Brain microvascular endothelial cell (primary cell): ENCODE results near the gene KLHL3.

ENCODE experiments used
- DNase-seq: peaks from one replicate; pipeline ENCODE4 v3.0.0-alpha.2; 2020
- H3K27ac ChIP-seq: fragments of 250-450 bp; sonication (Bioruptor Pico); 2 replicates; pipeline ENCODE4 v1.5.1; 2020; ENCODE audit warnings: mild to moderate bottlenecking, moderate library complexity
- H3K27me3 ChIP-seq: fragments of 250-450 bp; sonication (Bioruptor Pico); replicated peaks from 2 replicates; pipeline ENCODE4 v1.5.1; 2020; ENCODE audit warnings: mild to moderate bottlenecking
- H3K36me3 ChIP-seq: fragments of 250-450 bp; sonication (Bioruptor Pico); replicated peaks from 2 replicates; pipeline ENCODE4 v1.5.1; 2020; ENCODE audit warnings: mild to moderate bottlenecking
- H3K4me3 ChIP-seq: 2 replicates; pipeline ENCODE4 v1.5.1; 2011; ENCODE audit warnings: low read depth, mild to moderate bottlenecking, control low read depth, low read length, moderate library complexity
- in situ Hi-C: cut with HindIII; loops from 2 replicates; pipeline ENCODE4 v1.10.0; 2017; ENCODE audit warnings: low sequenced_read_pairs, low pct_ligation_motif_present
- TF ChIP-seq, protein P1 (sequence below): IDR thresholded peaks from 2 replicates; pipeline ENCODE4 v1.5.1; 2011; ENCODE audit warnings: low read depth, mild to moderate bottlenecking, moderate library complexity, low read length, control low read depth, inconsistent platforms; ENCODE audit errors: missing control alignments

The KLHL3 gene

DNA sequence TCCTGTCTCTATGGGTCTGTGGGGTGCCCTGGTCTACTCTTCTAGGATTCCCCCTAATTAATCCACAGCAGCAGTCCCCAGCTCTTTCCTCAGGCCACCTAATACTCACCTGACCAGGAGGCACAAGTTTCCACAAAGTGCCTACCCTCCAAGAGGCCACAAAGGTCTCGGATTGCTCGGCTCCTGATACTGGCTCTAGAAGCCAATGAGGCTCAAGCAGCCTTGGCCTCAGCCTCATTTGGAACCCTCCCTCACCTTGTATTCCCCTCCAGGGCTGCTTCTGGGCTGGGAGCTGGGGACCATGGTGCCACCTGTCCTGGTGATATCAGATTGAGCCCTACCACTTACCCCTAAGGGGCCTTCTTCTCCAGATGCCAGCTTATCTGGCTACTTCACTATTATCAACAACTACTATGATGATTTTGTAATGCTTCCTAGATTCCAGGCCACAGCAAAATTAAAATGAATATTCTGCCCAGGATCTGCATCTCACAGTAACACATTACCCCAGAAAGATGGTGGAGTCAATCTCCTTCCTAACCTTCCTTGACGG is 133.1 kb downstream of the KLHL3 start:
- TF ChIP-seq, protein P1, sequence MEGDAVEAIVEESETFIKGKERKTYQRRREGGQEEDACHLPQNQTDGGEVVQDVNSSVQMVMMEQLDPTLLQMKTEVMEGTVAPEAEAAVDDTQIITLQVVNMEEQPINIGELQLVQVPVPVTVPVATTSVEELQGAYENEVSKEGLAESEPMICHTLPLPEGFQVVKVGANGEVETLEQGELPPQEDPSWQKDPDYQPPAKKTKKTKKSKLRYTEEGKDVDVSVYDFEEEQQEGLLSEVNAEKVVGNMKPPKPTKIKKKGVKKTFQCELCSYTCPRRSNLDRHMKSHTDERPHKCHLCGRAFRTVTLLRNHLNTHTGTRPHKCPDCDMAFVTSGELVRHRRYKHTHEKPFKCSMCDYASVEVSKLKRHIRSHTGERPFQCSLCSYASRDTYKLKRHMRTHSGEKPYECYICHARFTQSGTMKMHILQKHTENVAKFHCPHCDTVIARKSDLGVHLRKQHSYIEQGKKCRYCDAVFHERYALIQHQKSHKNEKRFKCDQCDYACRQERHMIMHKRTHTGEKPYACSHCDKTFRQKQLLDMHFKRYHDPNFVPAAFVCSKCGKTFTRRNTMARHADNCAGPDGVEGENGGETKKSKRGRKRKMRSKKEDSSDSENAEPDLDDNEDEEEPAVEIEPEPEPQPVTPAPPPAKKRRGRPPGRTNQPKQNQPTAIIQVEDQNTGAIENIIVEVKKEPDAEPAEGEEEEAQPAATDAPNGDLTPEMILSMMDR = no peak
- in situ Hi-C loops = no loop called here
- Histone ChIP-seq H3K36me3 (no peaks in the 10 kb centered on the region), H3K27ac (no peak overlapping the region), H3K4me3 (no peak overlapping the region), H3K27me3 (peaks cover 4% of the 10 kb centered on the region)
- DNase-seq = no peak

DNA sequence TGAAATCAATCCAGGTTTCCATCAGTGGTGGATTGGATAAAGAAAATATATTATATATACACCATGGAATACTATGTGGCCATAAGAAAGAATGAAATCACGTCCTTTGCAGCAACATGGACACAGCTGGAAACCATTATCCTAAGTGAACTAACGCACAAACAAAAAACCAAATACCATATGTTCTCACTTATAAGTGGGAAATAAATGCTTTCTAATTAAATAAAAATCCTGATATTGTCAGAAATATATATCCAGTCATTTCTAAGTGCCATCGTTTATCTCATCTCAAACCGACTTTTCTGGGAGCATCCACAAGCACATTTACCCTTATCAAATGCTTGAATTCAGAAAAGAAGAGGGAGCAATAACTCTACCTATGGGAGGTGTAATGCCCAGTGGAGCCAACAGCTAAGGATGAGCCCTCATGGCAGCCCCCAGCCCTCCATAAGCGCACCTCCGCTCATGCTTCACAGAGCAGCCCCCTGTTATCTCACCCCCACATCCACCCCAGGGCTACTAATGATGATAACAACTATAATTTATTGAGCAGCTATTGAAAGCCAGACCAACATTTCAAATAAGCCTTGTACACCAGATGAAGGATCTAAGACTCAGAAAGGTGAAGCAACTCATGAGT is 135.0 kb downstream of the KLHL3 start:
- Histone ChIP-seq H3K4me3 (no peak overlapping the region), H3K27ac (no peak overlapping the region), H3K27me3 (peaks cover 2% of the 10 kb centered on the region), H3K36me3 (no peaks in the 10 kb centered on the region)
- no peak for DNase-seq
- TF ChIP-seq, protein P1 = no peak
- in situ Hi-C loops = no loop called here

DNA sequence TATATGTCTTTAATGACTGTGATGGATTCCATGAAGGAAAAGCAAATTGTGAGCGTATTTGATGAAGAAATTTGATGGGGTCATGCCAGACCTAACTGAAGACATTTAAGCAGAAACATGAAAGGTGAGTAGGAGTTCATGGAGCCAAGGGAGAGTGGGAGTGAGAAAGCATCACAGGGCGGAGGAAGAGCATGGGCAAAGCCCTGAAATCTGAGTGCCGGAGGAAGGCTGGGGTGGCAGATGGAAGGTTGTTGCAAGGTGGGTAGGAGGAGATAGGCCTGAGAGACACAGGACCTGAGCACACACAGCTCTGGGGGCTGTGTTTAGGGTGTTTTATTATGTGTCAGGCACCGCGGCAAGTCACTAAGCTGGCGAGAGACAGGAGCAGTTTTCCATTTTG is 136.4 kb downstream of the KLHL3 start:
- Histone ChIP-seq H3K4me3 (no peak overlapping the region), H3K27me3 (no peaks in the 10 kb centered on the region), H3K27ac (no peak overlapping the region), H3K36me3 (no peaks in the 10 kb centered on the region)
- no peak for DNase-seq
- in situ Hi-C loops = no loop called here
- TF ChIP-seq, protein P1 = no peak

DNA sequence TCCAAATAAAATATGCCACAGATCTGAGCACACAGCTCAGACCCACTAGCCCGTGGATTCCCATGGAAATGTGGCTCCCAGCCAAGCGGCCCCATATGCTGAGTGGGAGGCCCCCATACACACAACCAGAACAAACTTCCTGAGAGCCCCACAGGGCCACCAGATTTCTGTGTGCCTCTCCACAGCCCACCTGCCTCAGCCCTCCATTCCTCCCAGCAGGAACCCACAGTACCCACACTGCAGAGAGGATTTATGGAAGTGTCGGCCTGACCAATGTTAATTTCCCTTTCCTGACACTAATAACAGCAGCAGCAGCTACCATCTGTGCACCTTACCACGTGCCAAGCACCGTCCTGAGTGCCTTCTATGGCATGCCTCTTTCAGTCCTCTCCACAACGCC is 137.5 kb downstream of the KLHL3 start:
- Histone ChIP-seq H3K4me3 (no peak overlapping the region), H3K27me3 (no peaks in the 10 kb centered on the region), H3K27ac (no peak overlapping the region), H3K36me3 (no peaks in the 10 kb centered on the region)
- DNase-seq = no peak
- in situ Hi-C loops = no loop called here
- TF ChIP-seq, protein P1 = no peak

DNA sequence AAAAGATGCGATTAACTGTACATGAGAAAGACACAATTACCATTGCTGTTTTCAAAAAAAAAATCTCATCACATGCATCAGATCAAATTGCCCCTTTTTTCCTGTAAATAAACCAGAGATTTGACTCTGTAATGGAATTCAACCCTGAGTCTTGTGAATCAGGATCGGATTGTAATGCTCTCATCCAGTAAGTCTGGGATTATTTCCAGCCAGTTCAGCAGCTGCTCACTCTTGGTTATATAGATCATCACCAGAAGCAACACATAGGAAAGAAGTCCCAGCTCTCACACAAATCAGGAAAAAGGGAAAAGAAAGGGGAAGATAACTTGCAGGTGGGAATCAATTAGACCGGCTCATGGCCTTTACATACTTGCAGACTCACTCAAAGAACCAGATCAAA is 138.9 kb downstream of the KLHL3 start:
- DNase-seq = no peak
- in situ Hi-C loops = no loop called here
- Histone ChIP-seq H3K36me3 (no peaks in the 10 kb centered on the region), H3K4me3 (no peak overlapping the region), H3K27ac (no peak overlapping the region), H3K27me3 (no peaks in the 10 kb centered on the region)
- TF ChIP-seq, protein P1 = no peak
